H1 (cell line): ENCODE results near the gene MAMSTR. TPM values are rescaled to one million over a fixed set of nuclear protein-coding genes. Genes with fewer than 3 reads are reported as not detected.

Source experiments
- CTCF ChIA-PET: fragments of 300-600 bp; sonication (Branson Sonifier 250); formaldehyde crosslinking; loops from one replicate; lab custom pipeline; 2021; ENCODE audit not compliant: partially characterized antibody; lab: Charles Lee
- POLR2A ChIA-PET: fragments of 300-600 bp; sonication (Branson Sonifier 250); formaldehyde crosslinking; loops from one replicate; lab custom pipeline; 2021; ENCODE audit warnings: inconsistent platforms; ENCODE audit not compliant: partially characterized antibody; lab: Charles Lee
- DNase-seq, 2 experiments: peaks; one replicate each; pipeline versions ENCODE4 v3.0.0 to v3.0.0-alpha.2; 2010 to 2022; ENCODE audit warnings: low spot score in 2 of 2, low read depth in 1 of 2, mixed read lengths in 1 of 2
- FAIRE-seq: peaks from 2 replicates; lab custom pipeline; 2011; peaks lifted over from hg19 to GRCh38; lab: Jason Lieb, UNC
- H2AFZ ChIP-seq: 2 replicates; pipeline ENCODE4 v1.8.1; 2012; ENCODE audit warnings: low read length, inconsistent platforms
- H2AK5ac ChIP-seq: 2 replicates; pipeline ENCODE4 v1.6.1; 2013; ENCODE audit warnings: low read depth, low read length
- H2BK120ac ChIP-seq: replicated peaks from 2 replicates; pipeline ENCODE3; 2013; ENCODE audit warnings: low read depth, low read length, inconsistent platforms
- H2BK12ac ChIP-seq: 2 replicates; pipeline ENCODE4 v1.6.1; 2013; ENCODE audit warnings: low read depth, low read length
- H2BK15ac ChIP-seq: 2 replicates; pipeline ENCODE4 v1.6.1; 2013; ENCODE audit warnings: low read length
- H2BK20ac ChIP-seq: 2 replicates; pipeline ENCODE4 v1.6.1; 2013; ENCODE audit warnings: low read length
- H2BK5ac ChIP-seq: 2 replicates; pipeline ENCODE4 v1.6.1; 2013; ENCODE audit warnings: low read depth, low read length
- H3K14ac ChIP-seq: 2 replicates; pipeline ENCODE4 v1.6.1; 2013; ENCODE audit warnings: inconsistent platforms; ENCODE audit not compliant: insufficient read length
- H3K18ac ChIP-seq: 2 replicates; pipeline ENCODE4 v1.6.1; 2013; ENCODE audit warnings: low read length; ENCODE audit errors: extremely low read depth
- H3K23ac ChIP-seq: 2 replicates; pipeline ENCODE4 v1.6.1; 2013; ENCODE audit warnings: inconsistent platforms; ENCODE audit not compliant: insufficient read length
- H3K23me2 ChIP-seq: 2 replicates; pipeline ENCODE4 v1.6.1; 2013; ENCODE audit warnings: low read depth, low read length
- H3K27ac ChIP-seq: 2 replicates; pipeline ENCODE4 v1.6.1; 2011; ENCODE audit warnings: low read depth, low read length, inconsistent platforms
- H3K27me3 ChIP-seq, 4 experiments: replicated peaks in 1 of 4; 1 replicate in 1 of 4; 2 replicates in 3 of 4; pipeline versions ENCODE4 v1.6.1 to v1.8.1; 2011 to 2013; ENCODE audit warnings: low read length in 3 of 4, mild to moderate bottlenecking in 3 of 4, inconsistent platforms in 2 of 4, mixed read lengths in 2 of 4, moderate library complexity in 1 of 4; ENCODE audit not compliant: control insufficient read depth in 3 of 4, insufficient read depth in 3 of 4; ENCODE audit errors: extremely low read depth in 1 of 4
- H3K36me3 ChIP-seq, 4 experiments: 2 replicates each; pipeline versions ENCODE4 v1.6.1 to v1.8.1; 2011 to 2013; ENCODE audit warnings: mild to moderate bottlenecking in 4 of 4, low read length in 3 of 4, moderate library complexity in 2 of 4, control low read depth in 1 of 4, inconsistent platforms in 1 of 4; ENCODE audit not compliant: insufficient read depth in 4 of 4, control insufficient read depth in 2 of 4
- H3K4ac ChIP-seq: replicated peaks from 2 replicates; pipeline ENCODE3; 2013; ENCODE audit warnings: low read length, low read depth, mixed read lengths, inconsistent platforms; ENCODE audit not compliant: insufficient read length
- H3K4me1 ChIP-seq, 4 experiments: replicated peaks in 1 of 4; 1 replicate in 1 of 4; 2 replicates in 3 of 4; pipeline versions ENCODE4 v1.6.1 to v1.8.1; 2011 to 2013; ENCODE audit warnings: low read length in 3 of 4, inconsistent platforms in 2 of 4, mixed read lengths in 1 of 4; ENCODE audit not compliant: insufficient read depth in 4 of 4, control insufficient read depth in 3 of 4
- H3K4me2 ChIP-seq, 2 experiments: 2 replicates each; pipeline versions ENCODE4 v1.6.1 to v1.8.1; 2011 to 2013; ENCODE audit warnings: low read depth in 2 of 2, low read length in 2 of 2, control low read depth in 1 of 2, inconsistent platforms in 1 of 2, mild to moderate bottlenecking in 1 of 2; ENCODE audit not compliant: insufficient read depth in 1 of 2
- H3K4me3 ChIP-seq, 4 experiments: fragments of 200-600, 300-600 bp in 1 of 4; sonication (generic), shearing (Covaris generic), sonication (Bioruptor Twin) in 1 of 4; 2 replicates each; pipeline versions ENCODE4 v1.5.1 to v1.8.1; 2011 to 2016; ENCODE audit warnings: low read length in 4 of 4, low read depth in 3 of 4, control low read depth in 2 of 4, inconsistent platforms in 2 of 4, mild to moderate bottlenecking in 2 of 4, mixed read lengths in 1 of 4, moderate library complexity in 1 of 4; ENCODE audit not compliant: insufficient read depth in 2 of 4; ENCODE audit errors: extremely low read depth in 1 of 4
- H3K56ac ChIP-seq: replicated peaks from 2 replicates; pipeline ENCODE3; 2013; ENCODE audit warnings: low read depth, mild to moderate bottlenecking, mixed read lengths, low read length, inconsistent platforms; ENCODE audit not compliant: insufficient read length
- H3K79me1 ChIP-seq: 2 replicates; pipeline ENCODE4 v1.6.1; 2013; ENCODE audit warnings: low read depth, low read length, control low read depth
- H3K79me2 ChIP-seq, 2 experiments: 2 replicates each; pipeline versions ENCODE4 v1.6.1 to v1.8.1; 2012 to 2013; ENCODE audit warnings: low read length in 2 of 2, mild to moderate bottlenecking in 2 of 2, inconsistent platforms in 1 of 2; ENCODE audit not compliant: insufficient read depth in 2 of 2, control insufficient read depth in 1 of 2
- H3K9ac ChIP-seq, 4 experiments: replicated peaks in 1 of 4; 1 replicate in 1 of 4; 2 replicates in 3 of 4; pipeline versions ENCODE4 v1.6.1 to v1.8.1; 2011 to 2013; ENCODE audit warnings: low read depth in 3 of 4, low read length in 3 of 4, control low read depth in 2 of 4, mild to moderate bottlenecking in 2 of 4, moderate library complexity in 2 of 4, inconsistent platforms in 1 of 4; ENCODE audit errors: extremely low read depth in 1 of 4
- H3K9me3 ChIP-seq, 2 experiments: 2 replicates each; pipeline versions ENCODE4 v1.6.1 to v1.8.1; 2012 to 2013; ENCODE audit warnings: mild to moderate bottlenecking in 2 of 2, moderate library complexity in 2 of 2, control low read depth in 1 of 2, inconsistent platforms in 1 of 2, low read depth in 1 of 2, low read length in 1 of 2, mixed read lengths in 1 of 2; ENCODE audit not compliant: insufficient read depth in 2 of 2
- H4K20me1 ChIP-seq, 2 experiments: replicated peaks in 1 of 2; 2 replicates each; pipeline versions ENCODE3 to v1.8.1; 2011 to 2013; ENCODE audit warnings: inconsistent platforms in 2 of 2, low read length in 2 of 2, mild to moderate bottlenecking in 1 of 2; ENCODE audit not compliant: insufficient read depth in 2 of 2, control insufficient read depth in 1 of 2
- H4K5ac ChIP-seq: 2 replicates; pipeline ENCODE4 v1.6.1; 2013; ENCODE audit warnings: low read length, low read depth, mixed read lengths, inconsistent platforms; ENCODE audit not compliant: insufficient read length
- H4K8ac ChIP-seq: 2 replicates; pipeline ENCODE4 v1.8.0; 2013; ENCODE audit warnings: mild to moderate bottlenecking, moderate library complexity, low read length, inconsistent platforms; ENCODE audit not compliant: insufficient read depth; ENCODE audit errors: extremely low read depth
- H4K91ac ChIP-seq: replicated peaks from 2 replicates; pipeline ENCODE3; 2013; ENCODE audit warnings: low read length, mixed read lengths, inconsistent platforms; ENCODE audit not compliant: insufficient read length
- BRCA1 ChIP-seq: IDR thresholded peaks from 2 replicates; pipeline ENCODE4 v1.6.1; 2012; ENCODE audit warnings: low read depth, low read length, improper control_type of control experiment
- EP300 ChIP-seq, 2 experiments: IDR thresholded peaks; 1 replicate in 1 of 2; 2 replicates in 1 of 2; pipeline ENCODE4 v1.6.1; 2011 to 2012; ENCODE audit warnings: low read depth in 2 of 2, low read length in 2 of 2, mild to moderate bottlenecking in 2 of 2, borderline replicate concordance in 1 of 2, inconsistent platforms in 1 of 2, moderate library complexity in 1 of 2
- KDM4A ChIP-seq: IDR thresholded peaks from one replicate; pipeline ENCODE4 v1.7.1; 2012; ENCODE audit warnings: low read depth, mild to moderate bottlenecking, moderate library complexity, low read length, inconsistent platforms; ENCODE audit not compliant: severe bottlenecking
- NANOG ChIP-seq: IDR thresholded peaks from 2 replicates; pipeline ENCODE4 v1.6.1; 2011; ENCODE audit warnings: low read length, low read depth, mild to moderate bottlenecking, inconsistent platforms; ENCODE audit not compliant: insufficient read depth, poor library complexity, severe bottlenecking
- RAD21 ChIP-seq, 2 experiments: IDR thresholded peaks in 1 of 2; conservative IDR thresholded peaks in 1 of 2; 2 replicates each; pipeline ENCODE4 v1.6.1; 2011; ENCODE audit warnings: low read depth in 2 of 2, low read length in 2 of 2, improper control_type of control experiment in 1 of 2, inconsistent platforms in 1 of 2, mild to moderate bottlenecking in 1 of 2, moderate library complexity in 1 of 2
- RBBP5 ChIP-seq: IDR thresholded peaks from 2 replicates; pipeline ENCODE4 v1.7.1; 2012; ENCODE audit warnings: low read depth, mild to moderate bottlenecking, inconsistent platforms, low read length, moderate library complexity, borderline replicate concordance
- RFX5 ChIP-seq: IDR thresholded peaks from 2 replicates; pipeline ENCODE4 v1.6.1; 2011; ENCODE audit warnings: low read depth, low read length, improper control_type of control experiment, borderline replicate concordance
- SIRT6 ChIP-seq: IDR thresholded peaks from one replicate; pipeline ENCODE4 v1.7.1; 2012; ENCODE audit warnings: low read length, inconsistent platforms
- SP2 ChIP-seq: IDR thresholded peaks from 2 replicates; pipeline ENCODE4 v1.6.1; 2012; ENCODE audit warnings: mild to moderate bottlenecking, low read length, inconsistent platforms
- TBP ChIP-seq: IDR thresholded peaks from 2 replicates; pipeline ENCODE4 v1.6.1; 2011; ENCODE audit warnings: low read depth, low read length, improper control_type of control experiment
- TEAD4 ChIP-seq: IDR thresholded peaks from 2 replicates; pipeline ENCODE4 v1.6.1; 2012; ENCODE audit warnings: low read depth, low read length, inconsistent platforms, mixed read lengths
- YY1 ChIP-seq: IDR thresholded peaks from 2 replicates; pipeline ENCODE4 v1.6.1; 2011; ENCODE audit warnings: low read depth, mild to moderate bottlenecking, low read length
- WGBS, 2 experiments: shearing (Covaris generic) in 1 of 2; methylation state at CpG; one replicate each; pipeline versions ENCODE4 v1.1.6 to v1.1.7; 2013 to 2015; ENCODE audit warnings: low lambda C conversion rate in 2 of 2, mixed read lengths in 2 of 2, inconsistent platforms in 1 of 2, low coverage in 1 of 2, missing lambda C conversion rate in 1 of 2; ENCODE audit not compliant: insufficient replicate concordance in 2 of 2, insufficient coverage in 1 of 2, insufficient read length in 1 of 2; ENCODE audit errors: extremely low coverage in 1 of 2, missing lambda C conversion rate in 1 of 2; 5-methylcytosine and 5-hydroxymethylcytosine counted together
- polyA plus RNA-seq, 7 experiments: library from polyadenylated mRNA; depleted of rRNA in 3 of 7; stranded (reverse) in 5 of 7; unstranded in 2 of 7; fragments of >200 nt in 5 of 7; fragments of 200-250 nt in 2 of 7; gene quantifications; 1 replicate in 5 of 7; 2 replicates in 1 of 7; 4 replicates in 1 of 7; pipeline versions ENCODE4 v1.2.1 to v1.2.3, GENCODE V29; 2011 to 2013; ENCODE audit warnings: missing spikeins in 2 of 7, mixed read lengths in 2 of 7
- total RNA-seq: library from RNA; stranded (reverse); fragmentation: NEBNext Ultra II Directional; extraction: Animal tissue kit (Norgen Biotek cat#: 25700); gene quantifications from 2 replicates; pipeline ENCODE4 v1.2.1, GENCODE V29; 2021
- TF ChIP-seq, protein P1 (sequence below): IDR thresholded peaks from 2 replicates; pipeline ENCODE4 v1.6.1; 2012; ENCODE audit warnings: inconsistent platforms

Gene MAMSTR
- total and polyA plus RNA-seq, 2 of the 8 experiments (the other 6 are each of a cell fraction or from before 2014, with no cell fraction given), result 2.0 to 2.3 TPM

DNA sequence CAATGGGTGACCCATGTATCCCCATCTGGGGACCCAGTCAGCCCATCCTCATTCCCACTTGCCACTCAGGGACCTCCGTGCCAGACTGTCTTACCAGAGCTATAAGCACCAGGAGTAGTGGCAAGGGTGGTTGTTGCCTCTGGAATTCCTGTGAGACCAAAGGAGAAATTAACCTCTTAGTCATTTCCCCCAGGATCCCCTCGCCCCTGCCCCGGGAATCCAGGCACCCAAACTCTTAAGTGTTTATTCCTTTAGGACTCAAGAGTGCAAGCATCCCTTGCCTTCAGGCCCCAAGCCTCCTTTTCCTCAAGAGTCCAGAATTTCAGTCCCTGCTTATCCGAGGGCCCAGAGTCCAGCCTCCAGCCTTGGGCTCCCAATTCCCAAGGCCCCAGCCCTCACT, 55.9 kb downstream of the MAMSTR start:
- FAIRE-seq (no peak), DNase-seq (no peak)
- ChIA-PET POLR2A (interaction anchor here (1.6 to 2.2 kb wide), 3 partner anchors 11 to 49 kb away, joined by 4 to 5 read pairs (median 4); partner anchors contain the start of gene FAM83E), CTCF (interaction anchor here (0.8 to 5.4 kb wide), 5 partner anchors 8 to 324 kb away, joined by 3 to 32 read pairs (median 3); no protein-coding TSS in a partner anchor)
- Histone ChIP-seq H3K4me2 (no peak overlapping the region), H2BK120ac (no peak overlapping the region), H3K79me2 (no peaks in the 10 kb centered on the region; a peak in 1 of 4 replicates), H2BK20ac (no peak overlapping the region), H3K23ac (no peak overlapping the region), H4K5ac (no peak overlapping the region), H3K27me3 (no peaks in the 10 kb centered on the region; a peak in 1 of 7 replicates), H3K56ac (no peak overlapping the region), H3K14ac (no peak overlapping the region), H3K4ac (no peak overlapping the region), H2AFZ (no peak overlapping the region), H2BK12ac (no peak overlapping the region), H3K9me3 (no peaks in the 10 kb centered on the region; a peak in 2 of 4 replicates), H3K18ac (no peak overlapping the region), H3K23me2 (peaks cover under 1% of the 10 kb centered on the region; the same call in 1 of the 2 replicates), H2BK15ac (no peak overlapping the region), H3K36me3 (no peaks in the 10 kb centered on the region), H3K27ac (no peak overlapping the region), H3K79me1 (no peaks in the 10 kb centered on the region), H4K20me1 (no peaks in the 10 kb centered on the region), H3K9ac (no peak overlapping the region), H3K4me3 (no peak overlapping the region), H4K91ac (no peak overlapping the region), H2AK5ac (no peak overlapping the region), H3K4me1 (0 out of 7 replicates have a peak, but pooled peaks cover 0 to 3% (median 0%) of the 10 kb centered on the region in 4 experiments), H2BK5ac (no peak overlapping the region), H4K8ac (no peak overlapping the region)
- WGBS, 2 experiments, result 90% methylated on average over 4 of the region's 4 CpGs; no CpG with 5 or more reads in 1 of the 2 experiments
- TF ChIP-seq, protein P1, sequence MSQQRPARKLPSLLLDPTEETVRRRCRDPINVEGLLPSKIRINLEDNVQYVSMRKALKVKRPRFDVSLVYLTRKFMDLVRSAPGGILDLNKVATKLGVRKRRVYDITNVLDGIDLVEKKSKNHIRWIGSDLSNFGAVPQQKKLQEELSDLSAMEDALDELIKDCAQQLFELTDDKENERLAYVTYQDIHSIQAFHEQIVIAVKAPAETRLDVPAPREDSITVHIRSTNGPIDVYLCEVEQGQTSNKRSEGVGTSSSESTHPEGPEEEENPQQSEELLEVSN, result no peak
- no peak for TF ChIP-seq NANOG
- TF ChIP-seq RFX5, result no peak
- TF ChIP-seq KDM4A, result no peak
- TF ChIP-seq SP2, result no peak
- TF ChIP-seq RBBP5, result no peak
- TF ChIP-seq EP300 (IDR thresholded peaks at IDR 0.05; ENCODE audit: borderline replicate concordance in 1 of 2, low read depth in 2 of 2, low read length in 2 of 2), result no peak
- no peak for TF ChIP-seq YY1
- TF ChIP-seq RAD21 (IDR thresholded peaks at IDR 0.05 in 1 of 2, conservative IDR thresholded peaks at IDR 0.05 in 1 of 2; ENCODE audit: low read depth in 2 of 2, low read length in 2 of 2), result no peak
- no peak for TF ChIP-seq SIRT6
- TF ChIP-seq TBP, result no peak
- TF ChIP-seq TEAD4, result no peak
- no peak for TF ChIP-seq BRCA1
